GM12872 (cell line): ENCODE measurements around the gene BRD3OS.

Experiments used
- CTCF ChIP-seq: IDR thresholded peaks from 3 replicates; pipeline ENCODE4 v1.5.1; 2011; ENCODE audit warnings: low read depth, mild to moderate bottlenecking, low read length, moderate library complexity; ENCODE audit not compliant: insufficient read depth

The BRD3OS gene

GRCh38 chr9:134005381-134005780 lies 19.9 kb upstream of the BRD3OS start:
- no peak for TF ChIP-seq CTCF

GRCh38 chr9:134007150-134007549 lies 18.1 kb upstream of the BRD3OS start:
- no peak for TF ChIP-seq CTCF

GRCh38 chr9:134007571-134007970 lies 17.7 kb upstream of the BRD3OS start:
- no peak for TF ChIP-seq CTCF

GRCh38 chr9:134010310-134011173 lies 14.7 kb upstream of the BRD3OS start:
- TF ChIP-seq CTCF, result no peak

GRCh38 chr9:134011401-134011800 lies 13.9 kb upstream of the BRD3OS start:
- no peak for TF ChIP-seq CTCF

- TF ChIP-seq CTCF, result no peak
Measured at GRCh38 chr9:134014946-134015345, 10.3 kb upstream of the BRD3OS start.

GRCh38 chr9:134024214-134024792 lies 978 bp upstream of the BRD3OS start:
- TF ChIP-seq CTCF, result no peak
